ENCODE measurements around the gene DOCK9.

DNA sequence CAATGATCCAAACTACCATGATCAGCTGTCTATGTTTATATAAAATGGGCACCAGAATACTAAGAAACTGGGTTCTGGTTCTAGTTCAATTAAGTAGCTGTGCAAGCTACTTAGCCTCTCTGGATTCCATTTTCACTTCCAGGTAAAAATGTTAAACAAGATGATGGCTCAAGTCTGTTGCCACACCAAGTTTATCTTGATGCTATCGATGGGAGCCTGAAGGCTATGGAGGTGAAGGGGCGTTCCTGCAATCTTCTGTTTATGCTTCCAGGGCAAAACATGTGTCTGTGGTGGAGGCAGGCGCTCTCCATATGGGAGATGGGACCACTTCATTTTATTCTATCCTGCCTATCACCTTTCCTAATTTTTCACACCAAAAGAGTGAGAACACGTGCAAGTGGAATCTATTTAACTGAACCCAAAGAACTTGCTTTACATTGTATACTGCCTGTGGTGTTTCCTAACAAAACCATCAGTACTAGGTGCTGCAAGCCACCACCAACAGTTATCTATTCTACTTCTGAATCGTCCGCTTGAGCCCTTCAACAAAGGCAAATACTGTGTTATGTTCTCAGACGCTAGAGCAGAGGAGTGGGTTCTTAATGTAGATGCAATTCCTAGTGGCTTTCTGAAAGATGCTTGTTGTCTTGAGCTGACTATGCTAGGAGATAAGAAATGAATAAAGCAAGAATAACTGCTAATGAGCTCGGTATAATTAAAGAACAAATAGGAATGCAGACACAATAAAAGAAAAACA is 70.9 kb downstream of the DOCK9 start:
- TF ChIP-seq, protein P1, sequence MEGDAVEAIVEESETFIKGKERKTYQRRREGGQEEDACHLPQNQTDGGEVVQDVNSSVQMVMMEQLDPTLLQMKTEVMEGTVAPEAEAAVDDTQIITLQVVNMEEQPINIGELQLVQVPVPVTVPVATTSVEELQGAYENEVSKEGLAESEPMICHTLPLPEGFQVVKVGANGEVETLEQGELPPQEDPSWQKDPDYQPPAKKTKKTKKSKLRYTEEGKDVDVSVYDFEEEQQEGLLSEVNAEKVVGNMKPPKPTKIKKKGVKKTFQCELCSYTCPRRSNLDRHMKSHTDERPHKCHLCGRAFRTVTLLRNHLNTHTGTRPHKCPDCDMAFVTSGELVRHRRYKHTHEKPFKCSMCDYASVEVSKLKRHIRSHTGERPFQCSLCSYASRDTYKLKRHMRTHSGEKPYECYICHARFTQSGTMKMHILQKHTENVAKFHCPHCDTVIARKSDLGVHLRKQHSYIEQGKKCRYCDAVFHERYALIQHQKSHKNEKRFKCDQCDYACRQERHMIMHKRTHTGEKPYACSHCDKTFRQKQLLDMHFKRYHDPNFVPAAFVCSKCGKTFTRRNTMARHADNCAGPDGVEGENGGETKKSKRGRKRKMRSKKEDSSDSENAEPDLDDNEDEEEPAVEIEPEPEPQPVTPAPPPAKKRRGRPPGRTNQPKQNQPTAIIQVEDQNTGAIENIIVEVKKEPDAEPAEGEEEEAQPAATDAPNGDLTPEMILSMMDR (IDR thresholded peaks at IDR 0.05) = no peak
- TF ChIP-seq POLR2A (IDR thresholded peaks at IDR 0.05; ENCODE audit: low read depth) = no peak
- TF ChIP-seq EP300 (IDR thresholded peaks at IDR 0.05) = no peak

Data from esophagus muscularis mucosa (tissue), 4 donors.